ENCODE results near the gene NPIPB12. TPM values are rescaled to one million over a fixed set of nuclear protein-coding genes. Genes with fewer than 3 reads are reported as not detected.
"Not testable (repeated sequence)": the region's sequence is repeated elsewhere in the genome, so short reads cannot be mapped to it uniquely, and the experiment has no call there.

NPIPB12 gene
- total and polyA plus RNA-seq, 9 of the 15 experiments (the other 6 are each of a cell fraction or from before 2014, with no cell fraction given), result 3.3 to 47.0 (median 23.6) TPM

GRCh38 chr16:29457660-29458059, 48.5 kb downstream of the NPIPB12 start:
- in situ Hi-C loops (cut with MboI), result loop anchor here (25.0 kb wide), 3 partner anchors 680 to 1180 kb away; partner anchors contain the start of genes CD2BP2, MYL11 and TBC1D10B
- H2AFZ ChIP-seq (ENCODE audit: low read depth, low read length); H3K79me2 ChIP-seq (ENCODE audit: control insufficient read depth, insufficient read depth, low read length); POLR2A ChIA-PET; FAIRE-seq; H3K9ac ChIP-seq (ENCODE audit: insufficient read depth in 1 of 2, low read depth in 2 of 2, low read length in 2 of 2); H4K20me1 ChIP-seq (replicated peaks; ENCODE audit: control insufficient read depth, insufficient read depth, low read length); BruUV-seq (replicated peaks); H3K27ac ChIP-seq (ENCODE audit: extremely low read depth, low read depth, low read length); H3K9me1 ChIP-seq (ENCODE audit: control insufficient read depth, insufficient read depth, low read length); H3K4me1 ChIP-seq (replicated peaks in 1 of 2; ENCODE audit: control insufficient read depth in 2 of 2, insufficient read depth in 2 of 2, low read length in 2 of 2); H3K4me2 ChIP-seq (ENCODE audit: insufficient read depth, low read length); ATAC-seq; CTCF ChIA-PET (ENCODE audit: low intra/inter-chr PET ratio); DNase-seq (ENCODE audit: extremely low read depth in 1 of 4, low spot score in 3 of 4); intact Hi-C loops (cut with micrococcal nuclease); H3K9me3 ChIP-seq (replicated peaks; ENCODE audit: control insufficient read depth, insufficient read depth, low read depth, low read length); H3K36me3 ChIP-seq (ENCODE audit: control insufficient read depth, insufficient read depth, low read length); H3K27me3 ChIP-seq (ENCODE audit: control insufficient read depth in 2 of 2, insufficient read depth in 2 of 2, low read length in 2 of 2); H3K4me3 ChIP-seq: not testable (repeated sequence)
- WGBS (ENCODE audit: insufficient coverage, low coverage, missing lambda C conversion rate), result 75% methylated on average over 1 of the region's 2 CpGs

DNA sequence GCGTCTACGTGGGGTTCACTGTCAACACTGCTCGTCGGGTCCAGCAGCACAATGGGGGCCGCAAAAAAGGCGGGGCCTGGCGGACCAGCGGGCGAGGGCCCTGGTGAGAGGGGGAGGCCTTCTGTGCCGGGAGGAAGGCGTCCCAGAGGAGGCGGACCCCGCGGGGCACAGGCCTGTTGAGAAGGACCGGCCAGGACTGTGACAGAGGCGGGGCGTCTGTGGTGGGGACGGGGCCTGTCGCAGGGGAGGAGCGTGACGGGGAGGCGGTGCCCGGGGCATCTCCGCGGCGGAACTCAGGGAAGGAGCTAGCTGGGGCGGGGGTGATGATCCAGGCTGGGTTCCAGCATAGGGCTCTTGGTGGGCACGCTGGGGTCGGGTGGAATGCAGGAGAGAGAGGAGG, 51.4 kb downstream of the NPIPB12 start:
- peak; percentile 70 for FAIRE-seq
- H3K27me3 ChIP-seq (ENCODE audit: control insufficient read depth in 2 of 2, insufficient read depth in 2 of 2, low read length in 2 of 2); H3K4me1 ChIP-seq (replicated peaks in 1 of 2; ENCODE audit: control insufficient read depth in 2 of 2, insufficient read depth in 2 of 2, low read length in 2 of 2); H3K79me2 ChIP-seq (ENCODE audit: control insufficient read depth, insufficient read depth, low read length); H3K9me1 ChIP-seq (ENCODE audit: control insufficient read depth, insufficient read depth, low read length); H3K36me3 ChIP-seq (ENCODE audit: control insufficient read depth, insufficient read depth, low read length); H3K9me3 ChIP-seq (replicated peaks; ENCODE audit: control insufficient read depth, insufficient read depth, low read depth, low read length); H3K9ac ChIP-seq (ENCODE audit: insufficient read depth in 1 of 2, low read depth in 2 of 2, low read length in 2 of 2); CTCF ChIA-PET (ENCODE audit: low intra/inter-chr PET ratio); BruUV-seq (replicated peaks); DNase-seq (ENCODE audit: extremely low read depth in 1 of 4, low spot score in 3 of 4); POLR2A ChIA-PET; H3K4me2 ChIP-seq (ENCODE audit: insufficient read depth, low read length); H3K4me3 ChIP-seq; H2AFZ ChIP-seq (ENCODE audit: low read depth, low read length); intact Hi-C loops (cut with micrococcal nuclease); H3K27ac ChIP-seq (ENCODE audit: extremely low read depth, low read depth, low read length); H4K20me1 ChIP-seq (replicated peaks; ENCODE audit: control insufficient read depth, insufficient read depth, low read length): not testable (repeated sequence)
- WGBS (ENCODE audit: insufficient coverage, low coverage, missing lambda C conversion rate), result no CpG with 5 or more reads among the region's 29 CpGs
- in situ Hi-C loops (cut with MboI), result loop anchor here (5.0 to 25.0 kb wide), 4 partner anchors 682 to 1182 kb away; partner anchors contain the start of genes CD2BP2, MYL11 and TBC1D10B
- ATAC-seq, result peak; percentile 88

GRCh38 chr16:29454269-29454668, 51.9 kb downstream of the NPIPB12 start, which contains the start of the genes BOLA2 and SLX1B:
Gene BOLA2, minus strand, starts transcription at chr16:29454351. Its CDS starts 98 bp downstream, at chr16:29454253.
Gene SLX1B, plus strand, starts transcription at chr16:29454533.
- no CpG with 5 or more reads among the region's 33 CpGs for WGBS (ENCODE audit: insufficient coverage, low coverage, missing lambda C conversion rate)
- BruUV-seq (replicated peaks); H3K4me3 ChIP-seq; H3K79me2 ChIP-seq (ENCODE audit: control insufficient read depth, insufficient read depth, low read length); H3K4me1 ChIP-seq (replicated peaks in 1 of 2; ENCODE audit: control insufficient read depth in 2 of 2, insufficient read depth in 2 of 2, low read length in 2 of 2); H3K36me3 ChIP-seq (ENCODE audit: control insufficient read depth, insufficient read depth, low read length); DNase-seq (ENCODE audit: extremely low read depth in 1 of 4, low spot score in 3 of 4); CTCF ChIA-PET (ENCODE audit: low intra/inter-chr PET ratio); H3K27me3 ChIP-seq (ENCODE audit: control insufficient read depth in 2 of 2, insufficient read depth in 2 of 2, low read length in 2 of 2); H3K4me2 ChIP-seq (ENCODE audit: insufficient read depth, low read length); POLR2A ChIA-PET; H2AFZ ChIP-seq (ENCODE audit: low read depth, low read length); H3K9ac ChIP-seq (ENCODE audit: insufficient read depth in 1 of 2, low read depth in 2 of 2, low read length in 2 of 2); H3K27ac ChIP-seq (ENCODE audit: extremely low read depth, low read depth, low read length); intact Hi-C loops (cut with micrococcal nuclease); H3K9me3 ChIP-seq (replicated peaks; ENCODE audit: control insufficient read depth, insufficient read depth, low read depth, low read length); H3K9me1 ChIP-seq (ENCODE audit: control insufficient read depth, insufficient read depth, low read length); H4K20me1 ChIP-seq (replicated peaks; ENCODE audit: control insufficient read depth, insufficient read depth, low read length): not testable (repeated sequence)
- in situ Hi-C loops (cut with MboI), result loop anchor here (5.0 to 25.0 kb wide), 4 partner anchors 683 to 1183 kb away; partner anchors contain the start of genes CD2BP2, MYL11 and TBC1D10B
- ATAC-seq (peak; percentile 97), FAIRE-seq (peak; percentile 100)

DNA sequence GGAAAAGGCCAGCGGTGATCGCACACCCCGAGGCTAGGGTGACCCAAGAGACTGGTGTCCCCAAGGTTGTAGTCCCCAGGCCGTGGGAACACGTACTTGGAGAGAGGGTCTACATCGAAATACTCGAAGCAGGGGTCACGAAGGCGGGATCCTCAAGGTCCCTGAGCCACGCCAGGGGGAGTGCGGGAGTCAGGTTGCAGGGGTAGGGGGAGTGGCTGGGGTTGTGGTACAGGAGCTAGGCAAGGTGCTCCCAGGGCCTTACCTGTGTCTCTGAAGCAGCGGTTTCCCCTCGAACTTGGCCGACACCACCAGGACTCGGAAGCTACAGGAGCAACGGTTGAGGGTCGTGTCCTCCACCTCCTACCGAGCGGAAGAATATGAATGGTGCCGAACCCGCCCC, 52.5 kb downstream of the NPIPB12 start:
- H2AFZ ChIP-seq (ENCODE audit: low read depth, low read length); H3K27me3 ChIP-seq (ENCODE audit: control insufficient read depth in 2 of 2, insufficient read depth in 2 of 2, low read length in 2 of 2); H3K4me2 ChIP-seq (ENCODE audit: insufficient read depth, low read length); DNase-seq (ENCODE audit: extremely low read depth in 1 of 4, low spot score in 3 of 4); H3K79me2 ChIP-seq (ENCODE audit: control insufficient read depth, insufficient read depth, low read length); H3K9me3 ChIP-seq (replicated peaks; ENCODE audit: control insufficient read depth, insufficient read depth, low read depth, low read length); FAIRE-seq; CTCF ChIA-PET (ENCODE audit: low intra/inter-chr PET ratio); H4K20me1 ChIP-seq (replicated peaks; ENCODE audit: control insufficient read depth, insufficient read depth, low read length); H3K36me3 ChIP-seq (ENCODE audit: control insufficient read depth, insufficient read depth, low read length); BruUV-seq (replicated peaks); H3K27ac ChIP-seq (ENCODE audit: extremely low read depth, low read depth, low read length); H3K9ac ChIP-seq (ENCODE audit: insufficient read depth in 1 of 2, low read depth in 2 of 2, low read length in 2 of 2); intact Hi-C loops (cut with micrococcal nuclease); POLR2A ChIA-PET; H3K4me1 ChIP-seq (replicated peaks in 1 of 2; ENCODE audit: control insufficient read depth in 2 of 2, insufficient read depth in 2 of 2, low read length in 2 of 2); H3K4me3 ChIP-seq; H3K9me1 ChIP-seq (ENCODE audit: control insufficient read depth, insufficient read depth, low read length): not testable (repeated sequence)
- peak; percentile 72 for ATAC-seq
- no CpG with 5 or more reads among the region's 21 CpGs for WGBS (ENCODE audit: insufficient coverage, low coverage, missing lambda C conversion rate)
- in situ Hi-C loops (cut with MboI), result loop anchor here (5.0 to 25.0 kb wide), 4 partner anchors 684 to 1184 kb away; partner anchors contain the start of genes CD2BP2, MYL11 and TBC1D10B

Measured in K562 (cell line).